Measurements from ENCODE around the gene VWA8. TPM values are rescaled to one million over a fixed set of nuclear protein-coding genes. Genes with fewer than 3 reads are reported as not detected.
A peak's percentile ranks its signal among the peaks of the same experiment; 100 is the strongest.
"Not testable (repeated sequence)": the region's sequence is repeated elsewhere in the genome, so short reads cannot be mapped to it uniquely, and the experiment has no call there.

Gene VWA8
- total RNA-seq, 3 donors from 2014 or later, result 18.4 to 43.5 (median 34.7) TPM

DNA sequence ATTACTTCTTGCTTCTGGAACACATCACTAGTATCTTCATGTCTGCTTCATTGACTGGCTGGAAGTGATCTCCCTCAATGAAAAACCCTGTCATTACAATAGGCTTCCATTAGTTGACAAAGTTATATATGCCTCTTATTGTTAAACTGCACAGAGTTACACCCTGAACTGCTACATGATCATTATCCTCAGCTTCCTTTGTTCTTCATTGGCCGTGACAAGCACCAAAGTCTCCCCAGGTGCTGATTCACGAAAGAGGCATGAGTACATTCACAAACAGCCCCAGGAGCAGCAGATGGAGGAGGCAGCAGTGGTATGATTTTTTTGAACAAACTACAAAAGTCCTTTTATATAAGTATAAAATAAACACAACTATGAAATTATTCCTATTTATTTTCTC lies 51.4 kb downstream of the VWA8 start:
- TF ChIP-seq POLR2A (IDR thresholded peaks at IDR 0.05) (no peak), POLR2AphosphoS5 (IDR thresholded peaks at IDR 0.05) (no peak)
- no peak for DNase-seq (ENCODE audit: low spot score in 2 of 2)
- no peaks in the 10 kb centered on the region for H3K36me3 ChIP-seq
- H3K4me3 ChIP-seq, result no peak overlapping the region
- H3K4me1 ChIP-seq, result no peaks in the 10 kb centered on the region
- no peaks in the 10 kb centered on the region for H3K9me3 ChIP-seq
- no peaks in the 10 kb centered on the region for H3K27me3 ChIP-seq
- intact Hi-C loops (cut with DNase I; ENCODE audit: low total_unique reads), result no loop called here
- H3K27ac ChIP-seq, result no peak overlapping the region

DNA sequence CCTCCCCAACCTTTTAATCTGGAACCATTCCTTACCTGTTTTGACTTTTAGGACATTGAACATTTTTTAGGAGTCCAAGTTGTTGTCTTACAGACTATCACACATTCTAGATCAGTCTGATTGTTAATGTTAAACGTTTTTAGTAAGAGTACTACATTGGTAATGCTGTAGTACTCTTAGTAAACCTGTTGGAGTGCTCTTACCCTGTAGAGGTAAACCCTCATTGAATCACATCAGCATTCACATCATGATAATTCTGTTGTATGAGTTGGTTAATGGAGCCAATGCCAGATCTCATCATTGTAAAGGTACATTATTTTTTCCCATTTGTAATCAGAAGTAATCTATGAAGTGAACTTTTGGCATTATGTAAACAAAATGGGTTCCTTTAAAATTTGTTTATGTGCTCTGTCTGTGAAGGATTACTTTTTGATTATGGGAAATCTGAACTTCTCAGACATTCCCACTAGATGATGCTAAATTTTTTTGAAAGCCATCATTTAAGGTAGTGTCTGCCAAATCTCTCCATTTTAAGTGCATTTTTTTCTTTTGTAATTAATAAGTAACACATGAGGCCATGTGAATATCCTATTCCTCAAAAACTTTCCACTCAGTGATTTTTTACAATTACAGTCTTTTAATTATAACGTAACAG lies 55.2 kb downstream of the VWA8 start:
- H3K36me3 ChIP-seq, result no peaks in the 10 kb centered on the region
- no peak overlapping the region for H3K27ac ChIP-seq
- H3K4me3 ChIP-seq, result no peak overlapping the region
- TF ChIP-seq POLR2AphosphoS5 (IDR thresholded peaks at IDR 0.05) (no peak), POLR2A (IDR thresholded peaks at IDR 0.05) (no peak), CTCF (IDR thresholded peaks at IDR 0.05) (peak in 2 of 3 donors; percentile 39 to 42)
- DNase-seq (ENCODE audit: low spot score in 2 of 2), result no peak
- no peaks in the 10 kb centered on the region for H3K4me1 ChIP-seq
- no peaks in the 10 kb centered on the region for H3K9me3 ChIP-seq
- intact Hi-C loops (cut with DNase I; ENCODE audit: low total_unique reads), result no loop called here
- no peaks in the 10 kb centered on the region for H3K27me3 ChIP-seq

DNA sequence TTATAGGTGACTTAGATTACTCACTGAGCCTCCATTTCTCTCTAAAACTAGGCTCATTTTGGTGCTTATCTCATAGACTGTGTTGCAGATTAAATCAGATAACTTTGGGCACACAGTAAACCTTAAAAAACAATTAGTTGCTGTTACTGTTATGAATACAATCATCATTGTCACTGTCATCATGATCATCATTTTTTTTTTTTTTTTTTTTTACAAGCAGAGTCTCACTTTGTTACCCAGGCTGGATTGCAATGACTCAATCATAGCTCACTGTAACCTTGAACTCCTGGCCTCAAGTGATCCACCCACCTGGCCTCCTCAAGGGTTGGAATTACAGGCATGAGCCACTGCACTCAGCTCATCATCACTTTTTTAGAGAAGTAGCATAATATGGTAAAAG lies 60.0 kb downstream of the VWA8 start:
- no peaks in the 10 kb centered on the region for H3K4me1 ChIP-seq
- no peaks in the 10 kb centered on the region for H3K9me3 ChIP-seq
- no peak for DNase-seq (ENCODE audit: low spot score in 2 of 2)
- no peak overlapping the region for H3K4me3 ChIP-seq
- no peak for TF ChIP-seq POLR2A (IDR thresholded peaks at IDR 0.05)
- no peak for TF ChIP-seq CTCF (IDR thresholded peaks at IDR 0.05)
- TF ChIP-seq POLR2AphosphoS5 (IDR thresholded peaks at IDR 0.05), result no peak
- H3K36me3 ChIP-seq, result no peaks in the 10 kb centered on the region
- H3K27me3 ChIP-seq, result no peaks in the 10 kb centered on the region
- intact Hi-C loops (cut with DNase I; ENCODE audit: low total_unique reads), result no loop called here
- no peak overlapping the region for H3K27ac ChIP-seq

- H3K9me3 ChIP-seq; H3K4me3 ChIP-seq; intact Hi-C loops (cut with DNase I; ENCODE audit: low total_unique reads); H3K4me1 ChIP-seq; H3K27me3 ChIP-seq; H3K36me3 ChIP-seq; H3K27ac ChIP-seq; DNase-seq (ENCODE audit: low spot score in 2 of 2): not testable (repeated sequence)
Measured at GRCh38 chr13:41898411-41898810, 62.5 kb downstream of the VWA8 start.

GRCh38 chr13:41897126-41897525 lies 63.8 kb downstream of the VWA8 start:
- Histone ChIP-seq H3K27me3 (no peaks in the 10 kb centered on the region), H3K4me3 (no peak overlapping the region), H3K9me3 (no peaks in the 10 kb centered on the region), H3K36me3 (no peaks in the 10 kb centered on the region), H3K27ac (no peak overlapping the region), H3K4me1 (no peaks in the 10 kb centered on the region)
- TF ChIP-seq POLR2AphosphoS5 (IDR thresholded peaks at IDR 0.05), result no peak
- no peak for TF ChIP-seq CTCF (IDR thresholded peaks at IDR 0.05)
- TF ChIP-seq POLR2A (IDR thresholded peaks at IDR 0.05), result no peak
- intact Hi-C loops (cut with DNase I; ENCODE audit: low total_unique reads), result no loop called here
- no peak for DNase-seq (ENCODE audit: low spot score in 2 of 2)

DNA sequence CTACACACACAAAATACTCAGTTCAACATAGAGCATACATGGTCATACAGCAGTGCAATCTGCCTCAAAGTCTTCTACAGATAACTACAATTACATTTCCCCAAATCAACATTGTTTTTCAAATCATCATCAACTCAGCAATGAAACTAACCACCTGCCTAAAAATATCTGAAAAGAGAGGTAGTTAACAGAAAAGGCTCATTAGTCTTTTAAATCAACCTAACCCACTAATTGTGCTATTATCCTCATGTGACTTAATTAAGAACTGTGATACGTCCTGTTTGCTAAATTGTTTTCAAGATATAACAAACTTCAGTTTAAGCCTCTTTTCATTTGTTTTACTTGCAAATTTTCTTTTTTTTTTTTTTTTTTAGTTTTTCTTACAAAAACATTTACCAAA lies 65.4 kb downstream of the VWA8 start:
- Histone ChIP-seq H3K27me3 (no peaks in the 10 kb centered on the region), H3K36me3 (no peaks in the 10 kb centered on the region), H3K27ac (no peak overlapping the region), H3K4me3 (no peak overlapping the region), H3K9me3 (no peaks in the 10 kb centered on the region), H3K4me1 (no peaks in the 10 kb centered on the region)
- intact Hi-C loops (cut with DNase I; ENCODE audit: low total_unique reads), result no loop called here
- no peak for TF ChIP-seq POLR2A (IDR thresholded peaks at IDR 0.05)
- no peak for TF ChIP-seq POLR2AphosphoS5 (IDR thresholded peaks at IDR 0.05)
- no peak for TF ChIP-seq CTCF (IDR thresholded peaks at IDR 0.05)
- DNase-seq (ENCODE audit: low spot score in 2 of 2), result no peak

Measured in breast epithelium (tissue), 4 donors.